ENCODE data around the gene KDM4E.

The KDM4E gene

GRCh38 chr11:95024958-95025357 lies at the start of gene KDM4E:
Gene KDM4E, plus strand, starts transcription at chr11:95025258. Its CDS starts 300 bp downstream, at chr11:95025558.
- H3K4me3 ChIP-seq (ENCODE audit: control insufficient read depth, low read depth, low read length), result no peak within 1 kb of the TSS
- no peak for TF ChIP-seq CTCF (IDR thresholded peaks at IDR 0.05; ENCODE audit: control insufficient read depth, insufficient read depth, low read depth, low read length, missing control alignments)
- DNase-seq (ENCODE audit: low read depth), result no peak

DNA sequence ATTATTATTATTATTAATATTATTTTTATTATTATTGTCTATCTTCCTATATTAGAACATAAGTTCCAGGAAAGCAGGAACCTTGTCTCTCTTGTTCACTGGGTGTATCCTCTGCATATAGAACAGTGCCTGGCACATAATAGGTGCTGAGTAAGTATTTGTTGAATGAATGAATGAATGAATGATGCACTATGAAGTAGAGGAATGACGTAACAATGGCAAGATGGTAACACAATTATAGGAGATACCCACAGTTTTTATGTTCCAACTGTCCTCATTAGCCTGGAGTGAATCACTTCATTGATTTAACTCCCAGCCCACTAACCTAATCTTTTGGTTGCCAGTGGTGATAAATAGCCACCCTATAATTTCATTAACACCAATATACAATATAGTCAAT lies 49.5 kb upstream of the KDM4E start:
- DNase-seq (ENCODE audit: low read depth), result no peak
- no peak overlapping the region for H3K4me3 ChIP-seq (ENCODE audit: control insufficient read depth, low read depth, low read length)
- TF ChIP-seq CTCF (IDR thresholded peaks at IDR 0.05; ENCODE audit: control insufficient read depth, insufficient read depth, low read depth, low read length, missing control alignments), result no peak

DNA sequence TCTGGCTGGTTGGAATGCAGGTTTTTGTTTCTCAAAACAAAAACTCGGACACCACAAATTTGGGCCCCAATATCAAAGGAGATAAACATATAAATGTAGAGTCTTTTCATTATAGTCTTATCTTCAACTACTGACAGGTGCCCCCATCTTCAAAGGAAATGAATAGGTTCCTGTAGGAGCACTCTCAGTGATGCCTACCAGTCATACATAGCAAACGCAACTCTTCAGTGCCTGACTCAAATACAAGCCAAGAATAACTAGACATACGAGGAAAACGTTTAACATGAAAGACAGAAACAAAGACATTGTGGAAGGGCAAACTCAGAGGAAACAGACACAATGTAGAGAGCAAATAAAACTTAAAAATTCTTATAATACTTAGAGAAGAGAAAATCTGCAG lies 37.7 kb upstream of the KDM4E start:
- DNase-seq (ENCODE audit: low read depth), result no peak
- TF ChIP-seq CTCF (IDR thresholded peaks at IDR 0.05; ENCODE audit: control insufficient read depth, insufficient read depth, low read depth, low read length, missing control alignments), result no peak
- no peak overlapping the region for H3K4me3 ChIP-seq (ENCODE audit: control insufficient read depth, low read depth, low read length)

GRCh38 chr11:94988748-94989147 lies 36.3 kb upstream of the KDM4E start:
- TF ChIP-seq CTCF (IDR thresholded peaks at IDR 0.05; ENCODE audit: control insufficient read depth, insufficient read depth, low read depth, low read length, missing control alignments), result no peak
- no peak overlapping the region for H3K4me3 ChIP-seq (ENCODE audit: control insufficient read depth, low read depth, low read length)
- no peak for DNase-seq (ENCODE audit: low read depth)

DNA sequence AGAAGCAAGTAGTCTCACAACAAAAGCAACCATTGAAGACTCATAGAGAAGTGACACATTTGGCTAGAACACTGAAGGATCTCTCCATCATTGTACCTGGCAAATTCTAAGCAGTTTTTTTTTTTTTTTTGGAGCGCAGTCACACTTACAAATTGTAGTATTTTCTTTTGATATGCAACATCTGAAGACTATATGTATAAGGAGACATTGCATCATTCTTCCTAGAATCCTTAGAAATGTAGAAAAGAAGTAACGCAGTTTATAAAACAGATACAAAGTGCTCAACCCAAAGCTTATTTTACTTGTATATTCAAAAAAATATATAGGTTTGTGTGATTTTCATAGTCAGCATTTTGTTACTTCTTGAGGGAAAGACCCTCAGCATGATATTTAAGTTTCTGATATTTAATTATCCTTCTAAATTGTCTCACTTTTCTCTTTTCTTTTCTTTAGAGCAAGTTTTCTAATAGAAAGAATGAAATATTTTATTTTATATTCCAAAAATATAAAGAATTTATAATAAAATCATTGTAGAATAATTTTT lies 31.6 kb upstream of the KDM4E start:
- no peak for TF ChIP-seq CTCF (IDR thresholded peaks at IDR 0.05; ENCODE audit: control insufficient read depth, insufficient read depth, low read depth, low read length, missing control alignments)
- H3K4me3 ChIP-seq (ENCODE audit: control insufficient read depth, low read depth, low read length), result no peak overlapping the region
- no peak for DNase-seq (ENCODE audit: low read depth)

GRCh38 chr11:94997437-94997836 lies 27.6 kb upstream of the KDM4E start:
- DNase-seq (ENCODE audit: low read depth), result no peak
- H3K4me3 ChIP-seq (ENCODE audit: control insufficient read depth, low read depth, low read length), result no peak overlapping the region
- peak; percentile 8 for TF ChIP-seq CTCF (IDR thresholded peaks at IDR 0.05; ENCODE audit: control insufficient read depth, insufficient read depth, low read depth, low read length, missing control alignments)

GRCh38 chr11:94998285-94998684 lies 26.8 kb upstream of the KDM4E start:
- no peak overlapping the region for H3K4me3 ChIP-seq (ENCODE audit: control insufficient read depth, low read depth, low read length)
- DNase-seq (ENCODE audit: low read depth), result no peak
- TF ChIP-seq CTCF (IDR thresholded peaks at IDR 0.05; ENCODE audit: control insufficient read depth, insufficient read depth, low read depth, low read length, missing control alignments), result no peak
